Measurements from ENCODE around the gene ENTREP1. TPM values are rescaled to one million over a fixed set of nuclear protein-coding genes. Genes with fewer than 3 reads are reported as not detected.

The ENTREP1 gene
- total RNA-seq, 1 experiment from 2014 or later: 21.3 TPM

GRCh38 chr9:69357030-69357775, 32.2 kb downstream of the ENTREP1 start:
- Mint-ChIP-seq H3K9me3 (no peaks in the 10 kb centered on the region), H3K27ac (peak overlapping the region in 2 of 3 experiments; percentile 3 to 36; a peak in 2 of 7 replicates), H3K36me3 (ENCODE audit: insufficient read depth in 1 of 3, low read depth in 3 of 3) (peaks cover 0 to 12% (median 0%) of the 10 kb centered on the region in 3 experiments; a peak in 2 of 7 replicates), H3K27me3 (ENCODE audit: low read depth) (no peaks in the 10 kb centered on the region), H3K4me1 (no peaks in the 10 kb centered on the region), H3K4me3 (no peak overlapping the region)
- H4K5ac ChIP-seq (ENCODE audit: insufficient read length, low read depth, low read length): no peak overlapping the region
- H3K27ac ChIP-seq (ENCODE audit: insufficient read length, low read depth, low read length): no peak overlapping the region
- no peak overlapping the region for H2BK12ac ChIP-seq (ENCODE audit: insufficient read length, low read depth, low read length)
- no peaks in the 10 kb centered on the region for H3K79me1 ChIP-seq (ENCODE audit: insufficient read depth, low read depth, low read length, poor library complexity, severe bottlenecking)
- H3K23me2 ChIP-seq (ENCODE audit: insufficient read length, low read depth, low read length, poor library complexity, severe bottlenecking): no peaks in the 10 kb centered on the region
- H2AK5ac ChIP-seq (ENCODE audit: insufficient read length, low read length): no peak overlapping the region
- no peak overlapping the region for H2BK20ac ChIP-seq (ENCODE audit: low read depth, low read length, poor library complexity, severe bottlenecking)
- no peaks in the 10 kb centered on the region for H4K20me1 ChIP-seq (ENCODE audit: control insufficient read depth, insufficient read depth, insufficient read length)
- H3K79me2 ChIP-seq (ENCODE audit: insufficient read depth, low read length): no peaks in the 10 kb centered on the region
- no peak overlapping the region for H3K4me2 ChIP-seq (ENCODE audit: insufficient read depth, insufficient read length, low read length)
- no CpG with 5 or more reads among the region's 3 CpGs for WGBS (ENCODE audit: extremely low coverage, insufficient read length, low lambda C conversion rate)
- H2AFZ ChIP-seq (ENCODE audit: low read length): no peak overlapping the region
- no peak overlapping the region for H2BK120ac ChIP-seq (ENCODE audit: low read depth, low read length, poor library complexity, severe bottlenecking)
- H3K18ac ChIP-seq (ENCODE audit: insufficient read length, low read depth, low read length): no peak overlapping the region
- H3K9me3 ChIP-seq (ENCODE audit: control insufficient read depth, low read depth, low read length): no peaks in the 10 kb centered on the region
- no peak overlapping the region for H2BK5ac ChIP-seq (ENCODE audit: insufficient read length, low read length)
- H3K9ac ChIP-seq (ENCODE audit: extremely low read depth, insufficient read length, low read length): peak overlapping the region; percentile 25
- no peak overlapping the region for H3K4ac ChIP-seq (ENCODE audit: low read depth, low read length)
- H3K14ac ChIP-seq (ENCODE audit: insufficient read depth, low read length): no peak overlapping the region
- H4K8ac ChIP-seq (replicated peaks; ENCODE audit: insufficient read length, low read depth, low read length): no peak overlapping the region
- no peak overlapping the region for H3K23ac ChIP-seq (ENCODE audit: insufficient read length, low read depth, low read length)
- TF ChIP-seq CTCF (conservative IDR thresholded peaks at IDR 0.05): no peak
- no peak overlapping the region for H2BK15ac ChIP-seq (ENCODE audit: low read depth, low read length)
- no peak overlapping the region for H3T11ph ChIP-seq (ENCODE audit: low read length)
- no peaks in the 10 kb centered on the region for H3K4me1 ChIP-seq (ENCODE audit: insufficient read depth, low read length)
- no peak overlapping the region for H4K91ac ChIP-seq (ENCODE audit: insufficient read length, low read depth, low read length)
- no peaks in the 10 kb centered on the region for H3K27me3 ChIP-seq (ENCODE audit: insufficient read depth, low read length)
- no peak for DNase-seq
- H3K56ac ChIP-seq (ENCODE audit: insufficient read length, low read depth, low read length): no peak overlapping the region
